HL-60 (cell line): ENCODE data around the gene VPREB3.

ENCODE experiments used
- POLR2AphosphoS5 ChIP-seq: IDR thresholded peaks from 2 replicates; pipeline ENCODE4 v1.6.1; 2012; ENCODE audit warnings: low read depth
- SPI1 ChIP-seq: IDR thresholded peaks from 2 replicates; pipeline ENCODE4 v1.6.1; 2012; ENCODE audit warnings: low read depth, mild to moderate bottlenecking, borderline replicate concordance
- TF ChIP-seq, protein P1 (sequence below): IDR thresholded peaks from 2 replicates; pipeline ENCODE4 v1.6.1; 2012; ENCODE audit warnings: low read depth; ENCODE audit not compliant: insufficient replicate concordance
- TF ChIP-seq, protein P2 (sequence below): IDR thresholded peaks from one replicate; pipeline ENCODE4 v1.5.1; 2011; ENCODE audit warnings: low read length, control low read depth, inconsistent platforms; ENCODE audit not compliant: insufficient read depth

DNA sequence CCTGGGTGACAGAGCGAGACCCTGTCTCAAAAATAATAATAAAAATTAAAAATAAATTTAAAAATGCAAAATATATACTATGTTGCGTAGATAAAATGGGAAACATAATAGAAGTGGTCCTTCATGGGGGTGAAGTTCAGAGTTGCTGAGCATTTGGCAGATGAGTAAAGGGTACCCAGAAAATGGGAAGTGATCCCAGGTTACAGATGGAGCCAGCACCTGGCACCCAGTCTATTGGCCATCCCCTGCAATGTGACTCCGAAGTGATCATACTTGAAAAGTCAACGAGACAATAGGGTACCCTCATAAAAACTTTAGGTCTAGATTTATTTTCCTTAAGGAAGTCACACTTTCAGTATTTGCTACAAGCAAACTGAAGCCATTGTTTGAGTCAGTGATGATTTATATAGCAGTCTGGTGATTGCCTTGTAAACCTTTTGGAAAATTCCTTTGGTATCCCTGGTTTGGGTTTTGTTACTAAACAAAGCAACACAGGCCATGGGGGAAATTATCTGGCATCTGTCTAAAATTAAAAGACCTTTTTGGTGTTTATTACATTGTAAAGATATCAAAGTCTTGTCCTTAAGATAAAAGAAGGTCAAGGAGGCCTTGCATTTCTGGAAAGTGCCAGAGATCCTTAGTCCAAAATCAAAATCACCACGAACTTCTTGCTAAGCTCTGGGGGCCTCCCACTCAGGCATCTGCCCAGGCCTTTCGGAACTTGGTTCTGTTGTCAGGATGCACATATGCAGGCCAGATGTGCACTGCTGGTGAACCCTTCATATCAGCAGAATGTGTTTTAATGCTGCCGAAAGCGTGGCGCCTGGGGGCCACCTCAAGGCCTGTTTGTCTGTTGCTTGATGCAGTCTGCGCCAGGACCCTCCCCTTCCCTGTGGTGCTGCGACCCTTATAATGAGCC lies 36.9 kb upstream of the VPREB3 start:
- TF ChIP-seq SPI1: no peak
- TF ChIP-seq, protein P1, sequence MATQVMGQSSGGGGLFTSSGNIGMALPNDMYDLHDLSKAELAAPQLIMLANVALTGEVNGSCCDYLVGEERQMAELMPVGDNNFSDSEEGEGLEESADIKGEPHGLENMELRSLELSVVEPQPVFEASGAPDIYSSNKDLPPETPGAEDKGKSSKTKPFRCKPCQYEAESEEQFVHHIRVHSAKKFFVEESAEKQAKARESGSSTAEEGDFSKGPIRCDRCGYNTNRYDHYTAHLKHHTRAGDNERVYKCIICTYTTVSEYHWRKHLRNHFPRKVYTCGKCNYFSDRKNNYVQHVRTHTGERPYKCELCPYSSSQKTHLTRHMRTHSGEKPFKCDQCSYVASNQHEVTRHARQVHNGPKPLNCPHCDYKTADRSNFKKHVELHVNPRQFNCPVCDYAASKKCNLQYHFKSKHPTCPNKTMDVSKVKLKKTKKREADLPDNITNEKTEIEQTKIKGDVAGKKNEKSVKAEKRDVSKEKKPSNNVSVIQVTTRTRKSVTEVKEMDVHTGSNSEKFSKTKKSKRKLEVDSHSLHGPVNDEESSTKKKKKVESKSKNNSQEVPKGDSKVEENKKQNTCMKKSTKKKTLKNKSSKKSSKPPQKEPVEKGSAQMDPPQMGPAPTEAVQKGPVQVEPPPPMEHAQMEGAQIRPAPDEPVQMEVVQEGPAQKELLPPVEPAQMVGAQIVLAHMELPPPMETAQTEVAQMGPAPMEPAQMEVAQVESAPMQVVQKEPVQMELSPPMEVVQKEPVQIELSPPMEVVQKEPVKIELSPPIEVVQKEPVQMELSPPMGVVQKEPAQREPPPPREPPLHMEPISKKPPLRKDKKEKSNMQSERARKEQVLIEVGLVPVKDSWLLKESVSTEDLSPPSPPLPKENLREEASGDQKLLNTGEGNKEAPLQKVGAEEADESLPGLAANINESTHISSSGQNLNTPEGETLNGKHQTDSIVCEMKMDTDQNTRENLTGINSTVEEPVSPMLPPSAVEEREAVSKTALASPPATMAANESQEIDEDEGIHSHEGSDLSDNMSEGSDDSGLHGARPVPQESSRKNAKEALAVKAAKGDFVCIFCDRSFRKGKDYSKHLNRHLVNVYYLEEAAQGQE: no peak
- TF ChIP-seq, protein P2, sequence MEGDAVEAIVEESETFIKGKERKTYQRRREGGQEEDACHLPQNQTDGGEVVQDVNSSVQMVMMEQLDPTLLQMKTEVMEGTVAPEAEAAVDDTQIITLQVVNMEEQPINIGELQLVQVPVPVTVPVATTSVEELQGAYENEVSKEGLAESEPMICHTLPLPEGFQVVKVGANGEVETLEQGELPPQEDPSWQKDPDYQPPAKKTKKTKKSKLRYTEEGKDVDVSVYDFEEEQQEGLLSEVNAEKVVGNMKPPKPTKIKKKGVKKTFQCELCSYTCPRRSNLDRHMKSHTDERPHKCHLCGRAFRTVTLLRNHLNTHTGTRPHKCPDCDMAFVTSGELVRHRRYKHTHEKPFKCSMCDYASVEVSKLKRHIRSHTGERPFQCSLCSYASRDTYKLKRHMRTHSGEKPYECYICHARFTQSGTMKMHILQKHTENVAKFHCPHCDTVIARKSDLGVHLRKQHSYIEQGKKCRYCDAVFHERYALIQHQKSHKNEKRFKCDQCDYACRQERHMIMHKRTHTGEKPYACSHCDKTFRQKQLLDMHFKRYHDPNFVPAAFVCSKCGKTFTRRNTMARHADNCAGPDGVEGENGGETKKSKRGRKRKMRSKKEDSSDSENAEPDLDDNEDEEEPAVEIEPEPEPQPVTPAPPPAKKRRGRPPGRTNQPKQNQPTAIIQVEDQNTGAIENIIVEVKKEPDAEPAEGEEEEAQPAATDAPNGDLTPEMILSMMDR: no peak
- no peak for TF ChIP-seq POLR2AphosphoS5
